Glutamatergic neuron (in vitro differentiated cells): ENCODE data around the gene SPIN1. TPM values are rescaled to one million over a fixed set of nuclear protein-coding genes. Genes with fewer than 3 reads are reported as not detected.

Source experiments
- DNase-seq: peaks from one replicate; pipeline ENCODE4 v3.0.0; 2022
- H3K27ac Mint-ChIP-seq: one replicate; pipeline ENCODE4 v1.8.0; 2020; ENCODE audit warnings: mild to moderate bottlenecking, mixed read lengths, inconsistent platforms; ENCODE audit not compliant: unreplicated experiment
- H3K27me3 Mint-ChIP-seq: one replicate; pipeline ENCODE4 v1.8.0; 2020; ENCODE audit warnings: mild to moderate bottlenecking, moderate library complexity, mixed read lengths, inconsistent platforms; ENCODE audit not compliant: unreplicated experiment
- H3K36me3 Mint-ChIP-seq: one replicate; pipeline ENCODE4 v1.8.0; 2020; ENCODE audit warnings: mild to moderate bottlenecking, mixed read lengths, inconsistent platforms; ENCODE audit not compliant: unreplicated experiment
- H3K4me1 Mint-ChIP-seq: one replicate; pipeline ENCODE4 v1.8.0; 2020; ENCODE audit warnings: mild to moderate bottlenecking, low read depth, mixed read lengths, inconsistent platforms; ENCODE audit not compliant: unreplicated experiment
- H3K4me3 Mint-ChIP-seq: one replicate; pipeline ENCODE4 v1.8.0; 2020; ENCODE audit warnings: mild to moderate bottlenecking, mixed read lengths, inconsistent platforms; ENCODE audit not compliant: unreplicated experiment
- H3K9me3 Mint-ChIP-seq: one replicate; pipeline ENCODE4 v1.8.0; 2020; ENCODE audit warnings: mild to moderate bottlenecking, moderate library complexity, mixed read lengths, inconsistent platforms; ENCODE audit not compliant: unreplicated experiment
- total RNA-seq: library from RNA; stranded (reverse); fragmentation: NEBNext Ultra II Directional; extraction: Animal tissue kit (Norgen Biotek cat#: 25700); gene quantifications from one replicate; pipeline ENCODE4 v1.2.1, GENCODE V29; 2021; ENCODE audit not compliant: unreplicated experiment
- TF ChIP-seq, protein P1 (sequence below): fragments of 200-600 bp; sonication (generic); IDR thresholded peaks from one replicate; pipeline ENCODE4 v1.5.0; 2021; ENCODE audit not compliant: partially characterized antibody, unreplicated experiment

Gene SPIN1
- total RNA-seq, 1 donor from 2014 or later, result 88.2 TPM

DNA sequence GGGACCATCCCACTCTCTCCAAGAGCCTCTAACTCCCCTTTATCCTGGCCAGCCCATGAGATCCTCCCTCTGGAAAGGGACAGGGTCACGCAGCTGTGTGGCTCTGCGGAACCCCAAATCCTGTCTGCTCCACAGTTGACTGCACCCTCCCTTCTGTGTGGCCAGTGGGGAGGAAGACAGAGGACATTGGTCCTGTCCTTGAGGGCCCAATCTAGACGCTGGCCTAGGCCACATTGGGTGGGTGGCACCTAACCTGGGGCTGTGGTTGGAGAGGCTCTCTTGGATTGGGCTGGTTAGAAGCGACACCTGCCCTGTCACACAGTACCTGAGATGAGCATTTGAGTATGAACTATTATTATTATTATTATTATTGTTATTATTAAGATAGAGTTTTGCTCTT, 134.1 kb downstream of the SPIN1 start:
- Mint-ChIP-seq H3K4me1 (no peaks in the 10 kb centered on the region), H3K4me3 (no peak overlapping the region), H3K36me3 (peaks cover 4% of the 10 kb centered on the region), H3K27ac (no peak overlapping the region), H3K9me3 (no peaks in the 10 kb centered on the region), H3K27me3 (peaks cover 5% of the 10 kb centered on the region)
- no peak for DNase-seq
- TF ChIP-seq, protein P1, sequence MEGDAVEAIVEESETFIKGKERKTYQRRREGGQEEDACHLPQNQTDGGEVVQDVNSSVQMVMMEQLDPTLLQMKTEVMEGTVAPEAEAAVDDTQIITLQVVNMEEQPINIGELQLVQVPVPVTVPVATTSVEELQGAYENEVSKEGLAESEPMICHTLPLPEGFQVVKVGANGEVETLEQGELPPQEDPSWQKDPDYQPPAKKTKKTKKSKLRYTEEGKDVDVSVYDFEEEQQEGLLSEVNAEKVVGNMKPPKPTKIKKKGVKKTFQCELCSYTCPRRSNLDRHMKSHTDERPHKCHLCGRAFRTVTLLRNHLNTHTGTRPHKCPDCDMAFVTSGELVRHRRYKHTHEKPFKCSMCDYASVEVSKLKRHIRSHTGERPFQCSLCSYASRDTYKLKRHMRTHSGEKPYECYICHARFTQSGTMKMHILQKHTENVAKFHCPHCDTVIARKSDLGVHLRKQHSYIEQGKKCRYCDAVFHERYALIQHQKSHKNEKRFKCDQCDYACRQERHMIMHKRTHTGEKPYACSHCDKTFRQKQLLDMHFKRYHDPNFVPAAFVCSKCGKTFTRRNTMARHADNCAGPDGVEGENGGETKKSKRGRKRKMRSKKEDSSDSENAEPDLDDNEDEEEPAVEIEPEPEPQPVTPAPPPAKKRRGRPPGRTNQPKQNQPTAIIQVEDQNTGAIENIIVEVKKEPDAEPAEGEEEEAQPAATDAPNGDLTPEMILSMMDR, result no peak

DNA sequence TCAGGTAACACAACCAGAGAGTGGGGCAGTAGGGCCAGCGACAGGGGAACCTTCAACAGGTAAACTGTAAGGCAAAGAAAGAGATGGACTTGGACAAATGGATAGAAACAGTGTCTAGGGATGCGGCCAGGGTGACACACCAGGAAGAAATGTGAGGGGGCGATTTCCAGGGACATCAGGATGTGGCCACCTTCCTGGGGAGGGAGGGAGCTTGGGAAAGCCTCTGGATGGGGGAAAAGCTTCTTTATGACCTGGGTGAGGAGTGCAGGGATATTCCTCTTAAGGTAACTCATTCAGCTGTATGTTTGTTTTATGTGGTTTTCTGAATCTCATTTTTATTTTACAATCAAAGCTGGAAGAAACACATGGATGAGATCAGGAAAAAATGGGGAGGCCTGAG, 134.8 kb downstream of the SPIN1 start:
- H3K27ac Mint-ChIP-seq, result no peak overlapping the region
- no peak overlapping the region for H3K4me3 Mint-ChIP-seq
- H3K4me1 Mint-ChIP-seq, result no peaks in the 10 kb centered on the region
- no peaks in the 10 kb centered on the region for H3K36me3 Mint-ChIP-seq
- H3K9me3 Mint-ChIP-seq, result no peaks in the 10 kb centered on the region
- DNase-seq, result no peak
- peaks cover 7% of the 10 kb centered on the region for H3K27me3 Mint-ChIP-seq
- TF ChIP-seq, protein P1, result no peak

DNA sequence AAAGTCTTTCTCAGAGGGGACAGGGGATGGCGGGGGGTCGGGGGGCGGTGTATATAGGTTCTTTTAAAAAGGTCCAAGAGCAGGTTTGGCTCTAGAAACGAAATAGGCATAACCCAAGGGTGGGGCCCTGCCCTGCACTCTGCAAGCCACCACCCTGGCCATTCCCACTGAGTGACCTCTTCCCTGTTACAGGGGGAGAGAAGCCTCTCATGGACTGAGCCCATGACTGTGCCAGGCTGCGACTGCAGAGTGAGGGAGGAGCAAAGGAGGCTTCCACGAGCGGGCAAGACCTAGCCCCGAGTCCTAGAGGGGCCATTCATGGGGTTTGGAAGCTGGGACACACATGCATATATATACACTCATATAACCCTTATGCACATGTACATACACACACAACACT, 136.7 kb downstream of the SPIN1 start:
- Mint-ChIP-seq H3K4me1 (peaks cover 4% of the 10 kb centered on the region), H3K27ac (no peak overlapping the region), H3K9me3 (no peaks in the 10 kb centered on the region), H3K4me3 (no peak overlapping the region), H3K27me3 (peaks cover 5% of the 10 kb centered on the region), H3K36me3 (no peaks in the 10 kb centered on the region)
- TF ChIP-seq, protein P1, result no peak
- DNase-seq, result no peak

DNA sequence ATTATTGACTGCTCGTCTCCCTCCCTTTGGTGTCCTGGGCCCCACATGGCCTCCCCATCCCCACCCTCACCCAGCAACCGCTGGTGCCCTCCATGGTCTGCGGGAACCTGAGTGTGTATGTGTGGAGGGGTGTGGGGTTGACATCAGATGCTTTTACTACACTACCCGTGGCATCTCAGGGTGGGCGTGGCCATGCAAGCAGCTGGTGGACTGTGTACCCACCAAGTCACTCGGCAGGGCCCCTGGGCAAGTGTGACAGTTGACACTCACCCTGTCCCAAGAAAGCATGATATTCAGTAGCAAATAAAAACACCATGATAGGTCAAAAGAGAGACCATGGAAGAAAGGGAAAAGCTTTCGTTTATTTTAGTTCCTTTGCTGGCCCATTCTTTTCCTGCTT, 139.4 kb downstream of the SPIN1 start:
- no peaks in the 10 kb centered on the region for H3K36me3 Mint-ChIP-seq
- peaks cover 3% of the 10 kb centered on the region for H3K27me3 Mint-ChIP-seq
- H3K4me1 Mint-ChIP-seq, result peaks cover 9% of the 10 kb centered on the region
- no peak overlapping the region for H3K4me3 Mint-ChIP-seq
- no peak for DNase-seq
- TF ChIP-seq, protein P1, result no peak
- H3K27ac Mint-ChIP-seq, result no peak overlapping the region
- no peaks in the 10 kb centered on the region for H3K9me3 Mint-ChIP-seq

Other genes starting within 250 kb of the SPIN1 start
- not detected for gene SPATA31C2, start 250.0 kb upstream of the SPIN1 start, total RNA-seq
- not detected for gene NXNL2, start 146.7 kb downstream of the SPIN1 start, total RNA-seq